ENCODE data around the gene ZNF503. TPM values are rescaled to one million over a fixed set of nuclear protein-coding genes. Genes with fewer than 3 reads are reported as not detected.

Gene ZNF503
- total RNA-seq, 1 experiment from 2014 or later, result 42.3 TPM

GRCh38 chr10:75394221-75394620 lies 7.3 kb downstream of the ZNF503 start:
- H3K4me2 ChIP-seq (ENCODE audit: low read length), result no peak overlapping the region
- H3K4me1 ChIP-seq (ENCODE audit: insufficient read depth, low read length), result peaks cover 6% of the 10 kb centered on the region; the same call in 1 of the 2 replicates
- H3K36me3 ChIP-seq (ENCODE audit: low read depth, low read length), result no peaks in the 10 kb centered on the region
- ChIA-PET POLR2A (ENCODE audit: unreplicated experiment) (interaction anchor here (0.6 to 0.7 kb wide), 3 partner anchors 13 to 160 kb away, joined by 3 to 11 read pairs (median 5); no protein-coding TSS in a partner anchor), CTCF (interaction anchor here (0.8 kb wide), 1 partner anchor 7 kb away, joined by 4 read pairs; the partner anchor contains the start of gene ZNF503)
- H3K9ac ChIP-seq (ENCODE audit: low read length), result no peak overlapping the region
- peaks cover 10% of the 10 kb centered on the region; the same call in 1 of the 2 replicates for H4K20me1 ChIP-seq (ENCODE audit: low read length)
- peaks cover 52% of the 10 kb centered on the region for H3K27me3 ChIP-seq (ENCODE audit: low read length)
- no peak for ATAC-seq
- no peak for DNase-seq
- no peaks in the 10 kb centered on the region for H3K9me2 ChIP-seq (replicated peaks; ENCODE audit: low read length)
- H2AFZ ChIP-seq (ENCODE audit: low read length), result no peak overlapping the region
- no peaks in the 10 kb centered on the region for H3F3A ChIP-seq (ENCODE audit: low read length, unreplicated experiment)
- no TSS peak for BruUV-seq (replicated peaks)
- peaks cover 36% of the 10 kb centered on the region for H3K79me2 ChIP-seq (ENCODE audit: low read length)
- intact Hi-C loops (cut with micrococcal nuclease), result no loop called here
- no peak overlapping the region for H3K27ac ChIP-seq (ENCODE audit: low read length)
- H3K4me3 ChIP-seq (ENCODE audit: low read length), result no peak overlapping the region
- TF ChIP-seq EZH2phosphoT487 (IDR thresholded peaks at IDR 0.05; ENCODE audit: borderline replicate concordance, low read length), result no peak
- TF ChIP-seq EZH2 (IDR thresholded peaks at IDR 0.05; ENCODE audit: low read length, unreplicated experiment), result no peak
- no peak for TF ChIP-seq CTCF (conservative IDR thresholded peaks at IDR 0.05; ENCODE audit: low read depth, low read length)
- H3K9me3 ChIP-seq (ENCODE audit: low read length), result no peaks in the 10 kb centered on the region

- no peaks in the 10 kb centered on the region for H3K9me2 ChIP-seq (replicated peaks; ENCODE audit: low read length)
- no peak overlapping the region for H3K27ac ChIP-seq (ENCODE audit: low read length)
- H3K36me3 ChIP-seq (ENCODE audit: low read depth, low read length), result no peaks in the 10 kb centered on the region
- no TSS peak for BruUV-seq (replicated peaks)
- peaks cover 6% of the 10 kb centered on the region; the same call in 1 of the 2 replicates for H3K4me1 ChIP-seq (ENCODE audit: insufficient read depth, low read length)
- H3K79me2 ChIP-seq (ENCODE audit: low read length), result peaks cover 21% of the 10 kb centered on the region
- TF ChIP-seq EZH2phosphoT487 (IDR thresholded peaks at IDR 0.05; ENCODE audit: borderline replicate concordance, low read length), result no peak
- no peak for TF ChIP-seq EZH2 (IDR thresholded peaks at IDR 0.05; ENCODE audit: low read length, unreplicated experiment)
- TF ChIP-seq CTCF (conservative IDR thresholded peaks at IDR 0.05; ENCODE audit: low read depth, low read length), result no peak
- no peak overlapping the region for H3K4me2 ChIP-seq (ENCODE audit: low read length)
- DNase-seq (no peak), ATAC-seq (no peak)
- no peak overlapping the region for H2AFZ ChIP-seq (ENCODE audit: low read length)
- H4K20me1 ChIP-seq (ENCODE audit: low read length), result no peaks in the 10 kb centered on the region
- CTCF ChIA-PET, result no interaction called here
- peaks cover 37% of the 10 kb centered on the region for H3K27me3 ChIP-seq (ENCODE audit: low read length)
- no peaks in the 10 kb centered on the region for H3F3A ChIP-seq (ENCODE audit: low read length, unreplicated experiment)
- no peaks in the 10 kb centered on the region for H3K9me3 ChIP-seq (ENCODE audit: low read length)
- POLR2A ChIA-PET (ENCODE audit: unreplicated experiment), result no interaction called here
- intact Hi-C loops (cut with micrococcal nuclease), result no loop called here
- no peak overlapping the region for H3K9ac ChIP-seq (ENCODE audit: low read length)
- H3K4me3 ChIP-seq (ENCODE audit: low read length), result no peak overlapping the region
Measured at GRCh38 chr10:75392744-75393143, 8.8 kb downstream of the ZNF503 start.

GRCh38 chr10:75392271-75392670 lies 9.3 kb downstream of the ZNF503 start:
- intact Hi-C loops (cut with micrococcal nuclease), result no loop called here
- CTCF ChIA-PET, result no interaction called here

More at GRCh38 chr10:75392271-75392670, 9.3 kb downstream of the ZNF503 start:
- DNase-seq (no peak), ATAC-seq (no peak)
- Histone ChIP-seq H4K20me1 (ENCODE audit: low read length) (no peaks in the 10 kb centered on the region), H3K27me3 (ENCODE audit: low read length) (peaks cover 32% of the 10 kb centered on the region), H3K27ac (ENCODE audit: low read length) (no peak overlapping the region), H3K4me2 (ENCODE audit: low read length) (no peak overlapping the region), H2AFZ (ENCODE audit: low read length) (no peak overlapping the region), H3K4me3 (ENCODE audit: low read length) (no peak overlapping the region), H3K9ac (ENCODE audit: low read length) (no peak overlapping the region), H3K4me1 (ENCODE audit: insufficient read depth, low read length) (peaks cover 6% of the 10 kb centered on the region; the same call in 1 of the 2 replicates), H3K79me2 (ENCODE audit: low read length) (peaks cover 16% of the 10 kb centered on the region), H3K9me3 (ENCODE audit: low read length) (no peaks in the 10 kb centered on the region), H3K36me3 (ENCODE audit: low read depth, low read length) (no peaks in the 10 kb centered on the region), H3F3A (ENCODE audit: low read length, unreplicated experiment) (no peaks in the 10 kb centered on the region), H3K9me2 (replicated peaks; ENCODE audit: low read length) (no peaks in the 10 kb centered on the region)
- no TSS peak for BruUV-seq (replicated peaks)
- TF ChIP-seq EZH2phosphoT487 (IDR thresholded peaks at IDR 0.05; ENCODE audit: borderline replicate concordance, low read length) (no peak), CTCF (conservative IDR thresholded peaks at IDR 0.05; ENCODE audit: low read depth, low read length) (no peak), EZH2 (IDR thresholded peaks at IDR 0.05; ENCODE audit: low read length, unreplicated experiment) (no peak)
- POLR2A ChIA-PET (ENCODE audit: unreplicated experiment), result no interaction called here

Measured in PC-3 (cell line).